SK-N-SH (cell line): Measurements from ENCODE around the gene ATG16L1. TPM values are rescaled to one million over a fixed set of nuclear protein-coding genes. Genes with fewer than 3 reads are reported as not detected.
A peak's percentile ranks its signal among the peaks of the same experiment; 100 is the strongest.

ENCODE experiments used
- CTCF ChIA-PET: fragments of 300-600, 350-600 bp; formaldehyde crosslinking; extraction: SDS; loops from one replicate; lab custom pipeline; 2021; lab: Yijun Ruan, JAX
- POLR2A ChIA-PET: fragments of 350-600 bp; sonication (Branson Sonifier 250); formaldehyde crosslinking; extraction: SDS; loops from one replicate; lab custom pipeline; 2020; ENCODE audit warnings: antibody characterized with exemption, inconsistent platforms; lab: Yijun Ruan, JAX
- DNase-seq: peaks from one replicate; pipeline ENCODE4 v3.0.0; 2012
- H2AFZ ChIP-seq: fragments of 200-600 bp; sonication (generic); 2 replicates; pipeline ENCODE4 v1.8.1; 2016; ENCODE audit warnings: antibody characterized with exemption, mild to moderate bottlenecking, low read depth
- H3F3A ChIP-seq: fragments of 200-600 bp; sonication (generic); replicated peaks from 2 replicates; pipeline ENCODE3; 2016; ENCODE audit warnings: antibody characterized with exemption, mild to moderate bottlenecking; ENCODE audit not compliant: insufficient read depth
- H3K27ac ChIP-seq, 2 experiments: fragments of 200-500 bp in 1 of 2; fragments of 200-600 bp in 1 of 2; sonication (Bioruptor generic) in 1 of 2; sonication (generic), shearing (Covaris generic) in 1 of 2; 2 replicates each; pipeline versions ENCODE4 v1.5.1 to v1.6.1; 2014 to 2016; ENCODE audit warnings: low read depth in 2 of 2, inconsistent platforms in 1 of 2, low read length in 1 of 2, mild to moderate bottlenecking in 1 of 2, mixed read lengths in 1 of 2
- H3K27me3 ChIP-seq: fragments of 200-600 bp; sonication (generic), shearing (Covaris generic); 2 replicates; pipeline ENCODE4 v1.6.1; 2016; ENCODE audit warnings: mixed run types; ENCODE audit not compliant: insufficient read depth
- H3K36me3 ChIP-seq, 2 experiments: fragments of 200-500 bp in 1 of 2; fragments of 200-600 bp in 1 of 2; sonication (Bioruptor generic) in 1 of 2; sonication (generic) in 1 of 2; replicated peaks in 1 of 2; 2 replicates each; pipeline versions ENCODE3 to v1.5.1; 2014 to 2016; ENCODE audit warnings: low read length in 1 of 2, mild to moderate bottlenecking in 1 of 2; ENCODE audit not compliant: insufficient read depth in 2 of 2, control insufficient read depth in 1 of 2
- H3K4me1 ChIP-seq, 2 experiments: fragments of 200-500 bp in 1 of 2; fragments of 200-600 bp in 1 of 2; sonication (Bioruptor generic) in 1 of 2; sonication (generic), shearing (Covaris generic) in 1 of 2; 2 replicates each; pipeline versions ENCODE4 v1.5.1 to v1.6.1; 2014 to 2016; ENCODE audit warnings: low read depth in 1 of 2, low read length in 1 of 2, mixed run types in 1 of 2; ENCODE audit not compliant: insufficient read depth in 2 of 2, control insufficient read depth in 1 of 2
- H3K4me2 ChIP-seq: fragments of 200-600 bp; sonication (generic), shearing (Covaris generic); 2 replicates; pipeline ENCODE4 v1.6.1; 2017; ENCODE audit warnings: mixed run types
- H3K4me3 ChIP-seq, 2 experiments: fragments of 200-500 bp in 1 of 2; fragments of 200-600 bp in 1 of 2; sonication (Bioruptor generic) in 1 of 2; sonication (generic), shearing (Covaris generic) in 1 of 2; 2 replicates each; pipeline versions ENCODE4 v1.5.1 to v1.8.1; 2014 to 2016; ENCODE audit warnings: low read depth in 2 of 2, inconsistent platforms in 1 of 2, low read length in 1 of 2, mild to moderate bottlenecking in 1 of 2, mixed read lengths in 1 of 2, moderate library complexity in 1 of 2
- H3K79me2 ChIP-seq: fragments of 200-600 bp; sonication (generic); 2 replicates; pipeline ENCODE4 v1.8.1; 2017; ENCODE audit warnings: mild to moderate bottlenecking; ENCODE audit not compliant: insufficient read depth
- H3K9ac ChIP-seq: fragments of 200-600 bp; sonication (generic); 2 replicates; pipeline ENCODE4 v1.6.1; 2017; ENCODE audit warnings: mixed run types
- H3K9me2 ChIP-seq: fragments of 200-600 bp; sonication (generic); 2 replicates; pipeline ENCODE4 v1.6.1; 2017; ENCODE audit warnings: mixed run types
- H3K9me3 ChIP-seq: fragments of 200-600 bp; sonication (generic); 2 replicates; pipeline ENCODE4 v1.6.1; 2017; ENCODE audit warnings: mixed run types, mild to moderate bottlenecking, moderate library complexity
- H4K20me1 ChIP-seq: fragments of 200-600 bp; sonication (generic); 2 replicates; pipeline ENCODE4 v1.6.1; 2017; ENCODE audit warnings: mild to moderate bottlenecking, mixed run types; ENCODE audit not compliant: insufficient read depth
- FOSL2 ChIP-seq: IDR thresholded peaks from 2 replicates; pipeline ENCODE4 v1.4.0; 2012; ENCODE audit warnings: low read depth, mild to moderate bottlenecking, moderate library complexity, borderline replicate concordance
- FOXJ3 ChIP-seq: sonication (generic); formaldehyde crosslinking; IDR thresholded peaks from 2 replicates; pipeline ENCODE4 v1.5.1; 2020; ENCODE audit warnings: mild to moderate bottlenecking, missing genetic modification reagents
- GATA2 ChIP-seq: sonication (generic); formaldehyde crosslinking; IDR thresholded peaks from 2 replicates; pipeline ENCODE4 v1.5.0; 2020; ENCODE audit warnings: mild to moderate bottlenecking, missing genetic modification reagents
- JUND ChIP-seq: IDR thresholded peaks from 2 replicates; pipeline ENCODE4 v1.4.0; 2012
- MEF2A ChIP-seq: IDR thresholded peaks from 2 replicates; pipeline ENCODE4 v1.4.0; 2012; ENCODE audit warnings: low read depth, borderline replicate concordance
- MXI1 ChIP-seq: IDR thresholded peaks from 2 replicates; pipeline ENCODE4 v1.6.1; 2012; ENCODE audit warnings: mild to moderate bottlenecking, low read depth, low read length, improper control_type of control experiment
- NFIC ChIP-seq: IDR thresholded peaks from 2 replicates; pipeline ENCODE4 v1.4.0; 2012; ENCODE audit warnings: borderline replicate concordance
- PBX3 ChIP-seq: IDR thresholded peaks from 2 replicates; pipeline ENCODE4; 2012
- POLR2AphosphoS5 ChIP-seq: IDR thresholded peaks from 2 replicates; pipeline ENCODE4 v1.6.1; 2012; ENCODE audit warnings: low read depth, low read length
- RCOR1 ChIP-seq: fragments of 150-350 bp; IDR thresholded peaks from 2 replicates; pipeline ENCODE4 v1.6.1; 2017; ENCODE audit warnings: antibody characterized with exemption, low read length
- SIN3A ChIP-seq: IDR thresholded peaks from 2 replicates; pipeline ENCODE4 v1.6.1; 2012; ENCODE audit warnings: low read depth, mild to moderate bottlenecking, low read length, moderate library complexity, borderline replicate concordance
- TCF12 ChIP-seq: IDR thresholded peaks from 2 replicates; pipeline ENCODE4 v1.4.0; 2012
- TEAD4 ChIP-seq: IDR thresholded peaks from 2 replicates; pipeline ENCODE4 v1.4.0; 2012; ENCODE audit warnings: mild to moderate bottlenecking, borderline replicate concordance; ENCODE audit not compliant: insufficient read depth
- USF1 ChIP-seq: IDR thresholded peaks from 2 replicates; pipeline ENCODE4 v1.4.0; 2012; ENCODE audit warnings: low read depth, borderline replicate concordance
- YY1 ChIP-seq: IDR thresholded peaks from 2 replicates; pipeline ENCODE4 v1.4.0; 2012; ENCODE audit warnings: low read depth, mild to moderate bottlenecking
- WGBS: methylation state at CpG from one replicate; pipeline ENCODE4 v1.1.6; 2017; ENCODE audit warnings: low lambda C conversion rate; 5-methylcytosine and 5-hydroxymethylcytosine counted together
- polyA plus RNA-seq, 3 experiments: library from polyadenylated mRNA; depleted of rRNA; stranded (reverse); fragments of >200 nt; gene quantifications; 2 replicates each; pipeline ENCODE4 v1.2.3, GENCODE V29; 2012

ATG16L1 gene
- polyA plus RNA-seq, 1 of the 3 experiments (the other 2 are of a cell fraction): 22.2 TPM

GRCh38 chr2:233244818-233245217 lies 6.7 kb upstream of the ATG16L1 start:
- whole genome bisulfite sequencing: 11% methylated on average over 5 of the region's 5 CpGs
- no peaks in the 10 kb centered on the region for H3K4me1 ChIP-seq

GRCh38 chr2:233245406-233245805 lies 6.1 kb upstream of the ATG16L1 start:
- 63% methylated on average over 6 of the region's 6 CpGs for WGBS

More at GRCh38 chr2:233244818-233245217, 6.7 kb upstream of the ATG16L1 start:
- Histone ChIP-seq H3K4me2 (no peak overlapping the region), H3K4me3 (no peak overlapping the region), H3K27ac (0 out of 4 replicates have a peak overlapping the region, but pooled peaks of 1 of the 2 experiments have one; percentile 7), H3K27me3 (no peaks in the 10 kb centered on the region), H3K9me3 (no peaks in the 10 kb centered on the region), H3F3A (peaks cover 4% of the 10 kb centered on the region), H2AFZ (no peak overlapping the region), H3K36me3 (no peaks in the 10 kb centered on the region), H3K79me2 (no peaks in the 10 kb centered on the region), H4K20me1 (no peaks in the 10 kb centered on the region)
- no peak for DNase-seq
- CTCF ChIA-PET: interaction anchor here (0.6 kb wide), 1 partner anchor 633 kb away, joined by 3 read pairs; no protein-coding TSS in a partner anchor
- POLR2A ChIA-PET: no interaction called here
- no peak for TF ChIP-seq USF1
- no peak for TF ChIP-seq MEF2A
- TF ChIP-seq FOSL2: 0 out of 2 replicates have a peak, but pooled peaks have one; percentile 32
- TF ChIP-seq, all 33 proteins: peak for 1
- no peak overlapping the region for H3K9ac ChIP-seq
- no peaks in the 10 kb centered on the region for H3K9me2 ChIP-seq

GRCh38 chr2:233247116-233247515 lies 4.4 kb upstream of the ATG16L1 start:
- Histone ChIP-seq H3K9me2 (no peaks in the 10 kb centered on the region), H3K4me1 (no peaks in the 10 kb centered on the region), H4K20me1 (no peaks in the 10 kb centered on the region), H3K27ac (peak overlapping the region in 1 of 2 experiments; percentile 46; a peak in 3 of 4 replicates), H3K27me3 (no peaks in the 10 kb centered on the region), H2AFZ (peak overlapping the region; percentile 85), H3K4me2 (no peak overlapping the region), H3K9me3 (no peaks in the 10 kb centered on the region), H3K36me3 (no peaks in the 10 kb centered on the region), H3K79me2 (peaks cover 4% of the 10 kb centered on the region), H3F3A (peaks cover 4% of the 10 kb centered on the region), H3K4me3 (no peak overlapping the region), H3K9ac (no peak overlapping the region)
- 82% methylated on average over 2 of the region's 2 CpGs for WGBS
- ChIA-PET CTCF (interaction anchor here (1.3 kb wide), 1 partner anchor 393 kb away, joined by 4 read pairs; no protein-coding TSS in a partner anchor), POLR2A (no interaction called here)
- DNase-seq: no peak
- TF ChIP-seq SIN3A (no peak), FOSL2 (no peak), RCOR1 (no peak), PBX3 (no peak), USF1 (no peak), FOXJ3 (CRISPR knock-in tag) (no peak), GATA2 (CRISPR knock-in tag) (no peak), YY1 (no peak), POLR2AphosphoS5 (no peak), TEAD4 (no peak)

More at GRCh38 chr2:233245406-233245805, 6.1 kb upstream of the ATG16L1 start:
- H3K79me2 ChIP-seq: no peaks in the 10 kb centered on the region
- no peak for TF ChIP-seq MEF2A
- TF ChIP-seq RCOR1: no peak
- peak; percentile 30; the same call in 1 of the 2 replicates for TF ChIP-seq PBX3
- no peak for TF ChIP-seq NFIC
- no peak for TF ChIP-seq JUND
- no peak for TF ChIP-seq SIN3A
- peak; percentile 38 for TF ChIP-seq TCF12
- TF ChIP-seq MXI1: no peak
- TF ChIP-seq, all 33 proteins: peak for 2
- Histone ChIP-seq H4K20me1 (no peaks in the 10 kb centered on the region), H2AFZ (no peak overlapping the region), H3K9me3 (no peaks in the 10 kb centered on the region), H3F3A (peaks cover 4% of the 10 kb centered on the region), H3K9me2 (no peaks in the 10 kb centered on the region), H3K27me3 (no peaks in the 10 kb centered on the region), H3K4me2 (no peak overlapping the region), H3K9ac (no peak overlapping the region), H3K36me3 (no peaks in the 10 kb centered on the region), H3K4me1 (no peaks in the 10 kb centered on the region), H3K27ac (peak overlapping the region in 1 of 2 experiments; percentile 7; a peak in 1 of 4 replicates), H3K4me3 (no peak overlapping the region)
- ChIA-PET CTCF (no interaction called here), POLR2A (no interaction called here)
- DNase-seq: no peak
